Mesenchymal stem cell (in vitro differentiated cells and primary cell): ENCODE results near the gene TTR.

Experiments used
- DNase-seq: peaks from one replicate; pipeline ENCODE4 v3.0.0-alpha.2; 2013
- H2AFZ ChIP-seq: one replicate; pipeline ENCODE4 v1.6.1; 2013; ENCODE audit warnings: low read depth, mild to moderate bottlenecking, control low read depth, inconsistent platforms, low read length, moderate library complexity
- H2AK5ac ChIP-seq: 2 replicates; pipeline ENCODE4 v1.6.1; 2013; ENCODE audit warnings: low read length, moderate library complexity, mild to moderate bottlenecking, inconsistent platforms; ENCODE audit not compliant: severe bottlenecking
- H2BK120ac ChIP-seq: one replicate; pipeline ENCODE4 v1.6.1; 2013; ENCODE audit warnings: low read depth, mild to moderate bottlenecking, inconsistent platforms, low read length, moderate library complexity
- H2BK12ac ChIP-seq, 2 experiments: one replicate each; pipeline ENCODE4 v1.6.1; 2013; ENCODE audit warnings: inconsistent platforms in 2 of 2, low read length in 2 of 2, mild to moderate bottlenecking in 2 of 2, moderate library complexity in 2 of 2, control low read depth in 1 of 2
- H2BK15ac ChIP-seq: one replicate; pipeline ENCODE4 v1.6.1; 2013; ENCODE audit warnings: mild to moderate bottlenecking, low read depth, inconsistent platforms; ENCODE audit not compliant: poor library complexity, severe bottlenecking
- H2BK5ac ChIP-seq: 2 replicates; pipeline ENCODE4 v1.6.1; 2013; ENCODE audit warnings: low read depth, mild to moderate bottlenecking, low read length, control low read depth, inconsistent platforms; ENCODE audit not compliant: poor library complexity, severe bottlenecking
- H3K14ac ChIP-seq, 2 experiments: one replicate each; pipeline ENCODE4 v1.6.1; 2013; ENCODE audit warnings: inconsistent platforms in 2 of 2, low read length in 2 of 2, control low read depth in 1 of 2, mild to moderate bottlenecking in 1 of 2, moderate library complexity in 1 of 2
- H3K18ac ChIP-seq, 2 experiments: one replicate each; pipeline ENCODE4 v1.6.1; 2013; ENCODE audit warnings: inconsistent platforms in 2 of 2, low read length in 2 of 2, control low read depth in 1 of 2, low read depth in 1 of 2, mild to moderate bottlenecking in 1 of 2
- H3K23ac ChIP-seq, 2 experiments: one replicate each; pipeline ENCODE4 v1.6.1; 2013; ENCODE audit warnings: inconsistent platforms in 2 of 2, low read length in 2 of 2, mild to moderate bottlenecking in 2 of 2, moderate library complexity in 2 of 2, control low read depth in 1 of 2
- H3K27ac ChIP-seq: 2 replicates; pipeline ENCODE4 v1.5.1; 2013; ENCODE audit warnings: mild to moderate bottlenecking, moderate library complexity, low read length, control low read depth, inconsistent platforms; ENCODE audit not compliant: poor library complexity, severe bottlenecking
- H3K27me3 ChIP-seq, 2 experiments: 2 replicates each; pipeline versions ENCODE4 v1.6.1 to v1.7.0; 2013; ENCODE audit warnings: low read length in 2 of 2, mild to moderate bottlenecking in 2 of 2, moderate library complexity in 2 of 2, control low read depth in 1 of 2, inconsistent platforms in 1 of 2; ENCODE audit not compliant: control insufficient read depth in 1 of 2, insufficient read depth in 1 of 2
- H3K36me3 ChIP-seq, 2 experiments: 2 replicates each; pipeline versions ENCODE4 v1.6.1 to v1.7.0; 2013; ENCODE audit warnings: low read length in 2 of 2, control low read depth in 1 of 2, inconsistent platforms in 1 of 2, low read depth in 1 of 2, mild to moderate bottlenecking in 1 of 2; ENCODE audit not compliant: insufficient read depth in 2 of 2, control insufficient read depth in 1 of 2
- H3K4ac ChIP-seq, 2 experiments: one replicate each; pipeline ENCODE4 v1.6.1; 2013; ENCODE audit warnings: inconsistent platforms in 2 of 2, low read length in 2 of 2, mild to moderate bottlenecking in 2 of 2, moderate library complexity in 2 of 2, control low read depth in 1 of 2, low read depth in 1 of 2
- H3K4me1 ChIP-seq: 2 replicates; pipeline ENCODE4 v1.6.1; 2013; ENCODE audit warnings: low read depth, low read length, control low read depth; ENCODE audit not compliant: control insufficient read depth, insufficient read depth
- H3K4me2 ChIP-seq: 2 replicates; pipeline ENCODE4 v1.6.1; 2013; ENCODE audit warnings: low read length, mild to moderate bottlenecking, inconsistent platforms; ENCODE audit not compliant: poor library complexity, severe bottlenecking
- H3K4me3 ChIP-seq, 2 experiments: 2 replicates each; pipeline versions ENCODE4 v1.5.1 to v1.7.0; 2013; ENCODE audit warnings: low read length in 2 of 2, mild to moderate bottlenecking in 2 of 2, control low read depth in 1 of 2, low read depth in 1 of 2; ENCODE audit not compliant: insufficient read depth in 1 of 2
- H3K79me1 ChIP-seq: replicated peaks from 2 replicates; pipeline ENCODE4 v1.6.1; 2013; ENCODE audit warnings: mild to moderate bottlenecking, control low read depth, low read length, inconsistent platforms; ENCODE audit not compliant: poor library complexity, severe bottlenecking
- H3K9ac ChIP-seq: 2 replicates; pipeline ENCODE4 v1.7.0; 2013; ENCODE audit warnings: mild to moderate bottlenecking, low read length, moderate library complexity
- H3K9me3 ChIP-seq: 2 replicates; pipeline ENCODE4 v1.7.0; 2013; ENCODE audit warnings: mild to moderate bottlenecking, low read length; ENCODE audit not compliant: control insufficient read depth
- H4K8ac ChIP-seq: one replicate; pipeline ENCODE4 v1.6.1; 2013; ENCODE audit warnings: inconsistent platforms, mild to moderate bottlenecking, low read length, moderate library complexity
- H4K91ac ChIP-seq: one replicate; pipeline ENCODE4 v1.6.1; 2013; ENCODE audit warnings: mild to moderate bottlenecking, low read length, inconsistent platforms
- WGBS: methylation state at CpG from one replicate; pipeline ENCODE4 v1.1.7; 2013; ENCODE audit warnings: mixed read lengths; 5-methylcytosine and 5-hydroxymethylcytosine counted together

The TTR gene

DNA sequence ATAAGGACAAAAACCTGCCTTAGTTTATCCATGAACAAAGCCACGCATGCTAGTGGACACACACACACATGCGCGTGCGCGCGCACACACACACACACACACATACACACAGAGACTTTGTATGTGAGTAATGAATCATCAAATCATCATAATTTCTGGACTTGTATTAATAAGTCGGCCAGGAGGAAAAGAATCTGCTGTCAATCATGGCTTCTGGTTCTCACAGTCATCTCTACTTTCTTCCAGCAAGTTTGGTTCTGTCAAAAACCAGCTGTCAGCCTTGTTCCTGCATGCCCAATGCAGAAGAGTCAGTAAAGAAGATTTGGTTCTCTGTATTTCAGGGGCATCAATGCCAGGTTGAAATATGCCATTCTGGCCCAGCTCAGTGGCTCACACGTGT is 1.1 kb upstream of the TTR start:
- no peak overlapping the region for H3K14ac ChIP-seq
- no peak overlapping the region for H3K23ac ChIP-seq
- H3K4me2 ChIP-seq, result no peak overlapping the region
- WGBS, result 74% methylated on average over 3 of the region's 8 CpGs
- H4K91ac ChIP-seq, result no peak overlapping the region
- no peak overlapping the region for H3K4ac ChIP-seq
- no peak overlapping the region for H3K4me3 ChIP-seq
- H4K8ac ChIP-seq, result no peak overlapping the region
- no peak overlapping the region for H2BK12ac ChIP-seq
- H3K27ac ChIP-seq, result no peak overlapping the region
- no peak overlapping the region for H3K18ac ChIP-seq
- no peak for DNase-seq
- H3K9me3 ChIP-seq, result no peaks in the 10 kb centered on the region
- H2AFZ ChIP-seq, result no peak overlapping the region
- H3K27me3 ChIP-seq, result peaks cover 0 to 8% of the 10 kb centered on the region in 2 experiments
- no peaks in the 10 kb centered on the region for H3K79me1 ChIP-seq
- no peak overlapping the region for H3K9ac ChIP-seq
- no peaks in the 10 kb centered on the region for H3K36me3 ChIP-seq
- H2BK15ac ChIP-seq, result no peak overlapping the region
- peaks cover 3% of the 10 kb centered on the region for H3K4me1 ChIP-seq
- no peak overlapping the region for H2BK120ac ChIP-seq
- no peak overlapping the region for H2AK5ac ChIP-seq
- H2BK5ac ChIP-seq, result no peak overlapping the region

DNA sequence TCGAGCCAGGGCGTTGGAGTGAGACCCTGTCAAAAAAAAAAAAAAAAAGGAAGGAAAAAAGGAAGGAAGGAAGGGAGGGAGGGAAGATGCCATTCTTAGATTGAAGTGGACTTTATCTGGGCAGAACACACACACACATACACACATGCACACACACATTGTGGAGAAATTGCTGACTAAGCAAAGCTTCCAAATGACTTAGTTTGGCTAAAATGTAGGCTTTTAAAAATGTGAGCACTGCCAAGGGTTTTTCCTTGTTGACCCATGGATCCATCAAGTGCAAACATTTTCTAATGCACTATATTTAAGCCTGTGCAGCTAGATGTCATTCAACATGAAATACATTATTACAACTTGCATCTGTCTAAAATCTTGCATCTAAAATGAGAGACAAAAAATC is 564 bp upstream of the TTR start:
- Histone ChIP-seq H3K4me2 (no peak overlapping the region), H3K36me3 (no peaks in the 10 kb centered on the region), H3K4me3 (no peak overlapping the region), H2BK5ac (no peak overlapping the region), H2BK15ac (no peak overlapping the region), H3K4ac (no peak overlapping the region), H2BK12ac (no peak overlapping the region), H2BK120ac (no peak overlapping the region), H4K91ac (no peak overlapping the region), H3K23ac (no peak overlapping the region), H3K4me1 (peaks cover 3% of the 10 kb centered on the region), H3K27ac (no peak overlapping the region), H3K27me3 (peaks cover 0 to 8% of the 10 kb centered on the region in 2 experiments), H3K9me3 (no peaks in the 10 kb centered on the region), H3K9ac (no peak overlapping the region), H3K18ac (no peak overlapping the region), H3K79me1 (no peaks in the 10 kb centered on the region), H3K14ac (no peak overlapping the region), H4K8ac (no peak overlapping the region), H2AFZ (no peak overlapping the region), H2AK5ac (no peak overlapping the region)
- no peak for DNase-seq
- 87% methylated on average over 2 of the region's 2 CpGs for WGBS

DNA sequence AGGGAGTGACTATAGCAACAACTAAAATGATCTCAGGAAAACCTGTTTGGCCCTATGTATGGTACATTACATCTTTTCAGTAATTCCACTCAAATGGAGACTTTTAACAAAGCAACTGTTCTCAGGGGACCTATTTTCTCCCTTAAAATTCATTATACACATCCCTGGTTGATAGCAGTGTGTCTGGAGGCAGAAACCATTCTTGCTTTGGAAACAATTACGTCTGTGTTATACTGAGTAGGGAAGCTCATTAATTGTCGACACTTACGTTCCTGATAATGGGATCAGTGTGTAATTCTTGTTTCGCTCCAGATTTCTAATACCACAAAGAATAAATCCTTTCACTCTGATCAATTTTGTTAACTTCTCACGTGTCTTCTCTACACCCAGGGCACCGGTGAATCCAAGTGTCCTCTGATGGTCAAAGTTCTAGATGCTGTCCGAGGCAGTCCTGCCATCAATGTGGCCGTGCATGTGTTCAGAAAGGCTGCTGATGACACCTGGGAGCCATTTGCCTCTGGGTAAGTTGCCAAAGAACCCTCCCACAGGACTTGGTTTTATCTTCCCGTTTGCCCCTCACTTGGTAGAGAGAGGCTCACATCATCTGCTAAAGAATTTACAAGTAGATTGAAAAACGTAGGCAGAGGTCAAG is 955 bp downstream of the TTR start:
- no peak for DNase-seq
- no peaks in the 10 kb centered on the region for H3K9me3 ChIP-seq
- no peak overlapping the region for H3K4me3 ChIP-seq
- WGBS, result 92% methylated on average over 10 of the region's 10 CpGs
- H2AFZ ChIP-seq, result no peak overlapping the region
- no peak overlapping the region for H2BK5ac ChIP-seq
- H2AK5ac ChIP-seq, result no peak overlapping the region
- H4K91ac ChIP-seq, result no peak overlapping the region
- H3K79me1 ChIP-seq, result no peaks in the 10 kb centered on the region
- no peak overlapping the region for H3K4ac ChIP-seq
- H3K23ac ChIP-seq, result no peak overlapping the region
- peaks cover 7% of the 10 kb centered on the region for H3K4me1 ChIP-seq
- H2BK12ac ChIP-seq, result no peak overlapping the region
- H4K8ac ChIP-seq, result no peak overlapping the region
- no peaks in the 10 kb centered on the region for H3K36me3 ChIP-seq
- no peak overlapping the region for H2BK120ac ChIP-seq
- peaks cover 0 to 8% of the 10 kb centered on the region in 2 experiments for H3K27me3 ChIP-seq
- no peak overlapping the region for H2BK15ac ChIP-seq
- no peak overlapping the region for H3K9ac ChIP-seq
- no peak overlapping the region for H3K27ac ChIP-seq
- no peak overlapping the region for H3K14ac ChIP-seq
- H3K4me2 ChIP-seq, result no peak overlapping the region
- no peak overlapping the region for H3K18ac ChIP-seq

DNA sequence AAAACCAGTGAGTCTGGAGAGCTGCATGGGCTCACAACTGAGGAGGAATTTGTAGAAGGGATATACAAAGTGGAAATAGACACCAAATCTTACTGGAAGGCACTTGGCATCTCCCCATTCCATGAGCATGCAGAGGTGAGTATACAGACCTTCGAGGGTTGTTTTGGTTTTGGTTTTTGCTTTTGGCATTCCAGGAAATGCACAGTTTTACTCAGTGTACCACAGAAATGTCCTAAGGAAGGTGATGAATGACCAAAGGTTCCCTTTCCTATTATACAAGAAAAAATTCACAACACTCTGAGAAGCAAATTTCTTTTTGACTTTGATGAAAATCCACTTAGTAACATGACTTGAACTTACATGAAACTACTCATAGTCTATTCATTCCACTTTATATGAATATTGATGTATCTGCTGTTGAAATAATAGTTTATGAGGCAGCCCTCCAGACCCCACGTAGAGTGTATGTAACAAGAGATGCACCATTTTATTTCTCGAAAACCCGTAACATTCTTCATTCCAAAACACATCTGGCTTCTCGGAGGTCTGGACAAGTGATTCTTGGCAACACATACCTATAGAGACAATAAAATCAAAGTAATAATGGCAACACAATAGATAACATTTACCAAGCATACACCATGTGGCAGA is 3.6 kb downstream of the TTR start:
- no peaks in the 10 kb centered on the region for H3K36me3 ChIP-seq
- no peak overlapping the region for H2BK12ac ChIP-seq
- no peak for DNase-seq
- no peak overlapping the region for H2AK5ac ChIP-seq
- H3K14ac ChIP-seq, result no peak overlapping the region
- no peak overlapping the region for H3K4ac ChIP-seq
- no peak overlapping the region for H3K18ac ChIP-seq
- H3K4me1 ChIP-seq, result peaks cover 9% of the 10 kb centered on the region
- H3K4me3 ChIP-seq, result no peak overlapping the region
- no peak overlapping the region for H3K4me2 ChIP-seq
- WGBS, result 97% methylated on average over 4 of the region's 5 CpGs
- no peak overlapping the region for H2BK120ac ChIP-seq
- H3K27me3 ChIP-seq, result peaks cover 0 to 8% of the 10 kb centered on the region in 2 experiments
- H3K23ac ChIP-seq, result no peak overlapping the region
- H3K9ac ChIP-seq, result peak overlapping the region; percentile 66
- H2BK15ac ChIP-seq, result no peak overlapping the region
- H2BK5ac ChIP-seq, result no peak overlapping the region
- H4K8ac ChIP-seq, result no peak overlapping the region
- H2AFZ ChIP-seq, result no peak overlapping the region
- H3K9me3 ChIP-seq, result no peaks in the 10 kb centered on the region
- H3K27ac ChIP-seq, result no peak overlapping the region
- H3K79me1 ChIP-seq, result no peaks in the 10 kb centered on the region
- H4K91ac ChIP-seq, result no peak overlapping the region
